GM19239 (cell line): ENCODE data around the gene PEX14.
A peak's percentile ranks its signal among the peaks of the same experiment; 100 is the strongest.
"Not testable (repeated sequence)": the region's sequence is repeated elsewhere in the genome, so short reads cannot be mapped to it uniquely, and the experiment has no call there.

Source experiments
- DNase-seq: peaks from one replicate; pipeline ENCODE4 v3.0.0; 2011; ENCODE audit warnings: low spot score; ENCODE audit not compliant: insufficient read length
- FAIRE-seq: peaks from 2 replicates; lab custom pipeline; 2011; peaks lifted over from hg19 to GRCh38; lab: Jason Lieb, UNC

Gene PEX14

DNA sequence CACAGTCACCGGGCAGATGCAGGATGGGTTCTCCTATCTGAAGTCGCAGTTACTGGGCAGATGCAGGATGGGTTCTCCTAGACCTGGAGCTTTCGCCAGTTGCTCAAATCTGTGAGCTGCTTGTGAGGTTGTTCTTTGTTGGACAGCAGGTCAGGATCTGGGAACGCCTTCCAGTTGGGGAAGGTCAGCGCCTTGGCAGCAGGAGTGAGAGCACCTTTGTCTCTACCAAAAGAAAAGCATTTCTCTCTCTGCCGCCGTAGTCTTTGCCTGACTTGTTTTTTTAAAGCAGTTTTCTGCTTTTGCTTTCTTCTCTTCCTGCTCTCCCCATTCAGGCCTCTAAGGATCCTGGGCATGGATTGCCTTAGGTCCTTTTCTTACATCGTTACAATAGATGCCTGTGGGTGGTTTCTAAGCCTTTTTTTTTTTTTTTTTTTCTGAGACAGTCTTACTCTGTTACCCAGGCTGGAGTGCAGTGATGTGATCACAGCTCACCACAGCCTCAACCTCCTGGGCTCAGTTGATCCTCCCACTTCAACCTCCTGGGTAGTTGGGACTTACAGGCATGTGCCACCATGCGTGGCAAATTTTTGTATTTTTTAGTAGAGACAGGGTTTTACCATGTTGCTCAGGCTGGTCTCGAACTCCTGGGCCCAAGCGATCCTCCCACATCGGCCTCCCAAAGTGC is 15.7 kb downstream of the PEX14 start:
- DNase-seq: no peak
- FAIRE-seq: no peak

DNA sequence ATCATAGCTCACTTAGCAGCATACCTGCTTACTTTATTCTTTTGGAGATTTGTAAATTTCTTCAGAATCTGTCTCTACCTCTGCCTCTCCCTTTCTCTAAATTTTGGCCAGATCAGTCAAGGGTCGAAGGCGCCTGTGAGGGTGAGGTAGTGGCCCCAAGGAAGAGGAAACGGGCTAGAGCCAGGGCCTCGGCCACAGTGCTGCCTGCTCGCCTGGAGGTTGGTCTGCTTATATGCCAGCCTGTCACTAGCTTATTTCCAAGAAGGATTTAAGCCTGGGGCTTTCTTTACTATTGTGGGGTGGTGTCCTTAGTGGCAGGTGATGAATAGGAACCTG is 19.6 kb downstream of the PEX14 start:
- FAIRE-seq: no peak

DNA sequence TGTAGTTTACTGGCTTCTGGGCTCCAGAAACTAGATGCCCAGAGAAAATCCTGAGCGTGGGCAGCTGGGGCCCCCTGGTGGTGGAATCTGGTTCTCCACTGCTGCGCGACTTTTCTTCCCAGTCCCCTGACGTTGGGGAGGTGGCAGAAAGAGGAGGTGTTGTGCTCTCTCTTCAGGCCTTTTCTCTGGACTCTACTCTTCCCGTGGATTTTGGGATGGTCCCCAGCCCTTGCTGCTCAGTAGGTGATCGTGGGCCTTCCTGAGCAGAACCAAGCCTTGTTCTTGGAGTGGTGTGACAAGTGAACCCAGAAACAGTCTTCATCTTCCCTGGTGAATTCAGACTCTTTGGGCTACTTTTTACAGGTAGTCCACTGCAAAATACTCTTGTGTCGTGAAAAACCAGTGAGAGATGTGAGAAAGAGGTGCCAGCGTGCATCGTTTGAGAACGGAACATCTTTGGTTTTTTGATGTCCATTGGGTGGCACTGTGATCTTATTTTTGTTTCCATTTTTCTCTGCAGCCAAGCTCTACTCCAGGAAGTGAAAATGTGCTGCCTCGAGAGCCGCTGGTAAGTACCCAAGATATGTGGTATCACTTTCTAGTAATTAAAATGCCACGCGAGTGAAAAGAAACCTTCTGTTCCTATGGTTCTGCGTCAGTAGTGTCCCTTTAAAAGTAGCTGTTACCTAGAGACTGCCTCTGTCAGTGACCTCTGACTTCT is 20.2 kb downstream of the PEX14 start:
- DNase-seq (peak; percentile 69), FAIRE-seq (peak; percentile 95)

More for the DNA sequence above, 19.6 kb downstream of the PEX14 start:
- DNase-seq: no peak

- FAIRE-seq (no peak), DNase-seq (no peak)
Measured at GRCh38 chr1:10495475-10495817, 20.7 kb downstream of the PEX14 start.

DNA sequence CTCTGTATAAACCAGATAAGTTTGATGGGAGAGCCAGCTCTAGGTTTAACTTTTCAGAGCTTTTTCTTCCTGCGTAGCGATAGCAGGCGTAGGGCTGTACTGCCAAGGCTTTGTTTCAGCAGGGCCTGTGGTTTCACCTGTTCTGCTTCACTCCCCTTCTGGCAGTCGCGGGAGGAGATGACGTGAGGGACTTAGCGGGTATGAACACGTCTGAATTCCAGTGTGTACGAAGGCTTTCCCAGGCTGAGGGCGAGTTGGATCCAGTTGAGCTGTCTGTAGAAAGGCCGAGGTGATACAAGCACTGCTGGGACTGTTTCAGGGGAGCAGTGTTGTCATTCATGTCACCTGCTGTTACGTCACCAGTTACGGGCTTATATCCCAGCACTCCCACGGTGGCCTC is 21.2 kb downstream of the PEX14 start:
- no peak for FAIRE-seq

DNA sequence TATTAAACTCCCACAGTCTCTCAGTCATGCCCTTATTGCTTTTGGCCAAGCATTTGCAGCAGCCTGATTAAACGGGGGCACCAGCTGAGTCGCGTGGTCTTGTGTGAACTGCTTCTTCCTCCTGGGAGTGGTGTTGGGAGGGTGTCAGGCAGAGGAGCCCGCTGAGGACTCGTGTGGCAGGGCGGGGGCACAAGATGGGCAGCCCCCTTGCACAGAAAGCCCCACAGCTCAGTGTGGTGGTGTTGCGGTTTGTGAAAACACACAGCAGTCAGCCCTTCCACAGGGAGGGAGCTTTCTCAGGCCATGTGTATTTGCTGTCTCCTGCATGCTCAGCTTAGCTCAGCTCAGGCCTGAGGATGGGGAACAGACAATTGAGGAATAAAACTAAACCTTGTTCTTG is 22.4 kb downstream of the PEX14 start:
- DNase-seq (no peak), FAIRE-seq (no peak)

More for the DNA sequence above, 21.2 kb downstream of the PEX14 start:
- no peak for DNase-seq

GRCh38 chr1:10498231-10498630 is 23.5 kb downstream of the PEX14 start:
- DNase-seq (no peak), FAIRE-seq (peak; percentile 84)

- no peak for FAIRE-seq
- no peak for DNase-seq
Measured at GRCh38 chr1:10502206-10502605, 27.5 kb downstream of the PEX14 start.

GRCh38 chr1:10504249-10504648 is 29.5 kb downstream of the PEX14 start:
- DNase-seq (no peak), FAIRE-seq (no peak)

DNA sequence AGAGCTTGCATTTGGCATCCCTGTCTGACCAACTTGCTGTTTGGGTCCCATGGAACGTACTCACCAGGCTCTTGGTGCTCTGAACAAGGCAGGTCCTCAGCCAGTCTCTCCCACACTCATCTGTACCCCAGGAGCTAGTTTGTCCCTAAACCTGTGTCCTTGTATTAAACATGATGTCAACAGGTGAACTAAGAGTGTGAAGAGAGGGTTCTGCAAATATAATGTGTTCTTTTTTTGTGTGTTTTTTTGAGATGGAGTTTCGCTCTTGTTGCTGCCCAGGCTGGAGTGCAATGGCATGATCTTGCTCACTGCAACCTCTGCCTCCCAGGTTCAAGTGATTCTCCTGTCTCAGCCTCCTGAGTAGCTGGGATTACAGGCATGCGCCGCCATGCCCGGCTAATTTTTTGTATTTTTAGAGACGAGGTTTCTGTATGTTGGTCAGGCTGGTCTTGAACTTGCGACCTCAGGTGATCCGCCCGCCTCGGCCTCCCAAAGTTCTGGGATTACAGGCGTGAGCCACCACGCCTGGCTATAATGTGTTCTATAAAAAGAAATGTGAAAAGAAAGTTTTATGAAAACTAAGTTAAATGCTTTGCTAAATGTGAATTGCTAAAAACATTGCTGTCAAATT is 31.4 kb downstream of the PEX14 start:
- FAIRE-seq, DNase-seq: not testable (repeated sequence)

- DNase-seq: no peak
Measured at GRCh38 chr1:10506677-10507047, 31.9 kb downstream of the PEX14 start.

DNA sequence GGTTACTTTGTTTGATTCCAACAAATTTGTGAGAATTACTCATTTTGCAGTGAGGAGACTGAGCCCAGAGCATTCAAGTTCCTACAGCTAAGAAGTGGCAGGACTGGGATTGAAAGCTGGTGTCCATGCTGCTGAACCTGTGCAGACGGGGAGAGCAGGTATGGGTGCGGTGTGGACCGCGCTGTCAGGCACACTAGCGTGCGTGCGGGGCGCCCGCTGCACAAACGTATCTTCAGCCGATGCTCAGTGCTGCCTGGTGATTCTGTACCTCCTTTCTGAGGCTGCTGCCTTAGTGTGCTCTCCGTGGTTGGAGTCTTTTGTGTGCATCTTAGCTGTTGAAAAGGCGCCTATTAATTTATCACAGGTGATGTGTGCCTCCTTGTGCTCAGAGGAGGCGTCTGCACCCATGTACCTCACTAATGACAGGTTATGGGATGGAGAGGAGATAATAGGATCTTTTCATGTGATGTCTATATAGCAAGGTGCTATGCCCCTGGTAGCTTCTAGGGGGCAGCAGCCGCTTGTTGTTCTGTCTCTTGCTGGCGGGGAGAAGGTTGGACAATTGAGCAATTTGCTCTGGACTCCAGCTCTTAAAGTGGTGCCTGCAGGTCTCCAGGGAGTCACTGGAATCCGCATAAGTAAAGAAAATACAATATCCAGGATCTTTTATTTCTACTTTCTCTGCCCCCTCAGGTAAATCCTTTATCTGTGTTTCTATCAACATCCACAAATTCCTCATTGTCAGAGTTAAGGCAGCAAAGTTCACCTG is 32.5 kb downstream of the PEX14 start:
- peak; percentile 52 for DNase-seq
- FAIRE-seq: peak; percentile 98

More at GRCh38 chr1:10506677-10507047, 31.9 kb downstream of the PEX14 start:
- no peak for FAIRE-seq

GRCh38 chr1:10508511-10508951 is 33.8 kb downstream of the PEX14 start:
- DNase-seq: no peak

DNA sequence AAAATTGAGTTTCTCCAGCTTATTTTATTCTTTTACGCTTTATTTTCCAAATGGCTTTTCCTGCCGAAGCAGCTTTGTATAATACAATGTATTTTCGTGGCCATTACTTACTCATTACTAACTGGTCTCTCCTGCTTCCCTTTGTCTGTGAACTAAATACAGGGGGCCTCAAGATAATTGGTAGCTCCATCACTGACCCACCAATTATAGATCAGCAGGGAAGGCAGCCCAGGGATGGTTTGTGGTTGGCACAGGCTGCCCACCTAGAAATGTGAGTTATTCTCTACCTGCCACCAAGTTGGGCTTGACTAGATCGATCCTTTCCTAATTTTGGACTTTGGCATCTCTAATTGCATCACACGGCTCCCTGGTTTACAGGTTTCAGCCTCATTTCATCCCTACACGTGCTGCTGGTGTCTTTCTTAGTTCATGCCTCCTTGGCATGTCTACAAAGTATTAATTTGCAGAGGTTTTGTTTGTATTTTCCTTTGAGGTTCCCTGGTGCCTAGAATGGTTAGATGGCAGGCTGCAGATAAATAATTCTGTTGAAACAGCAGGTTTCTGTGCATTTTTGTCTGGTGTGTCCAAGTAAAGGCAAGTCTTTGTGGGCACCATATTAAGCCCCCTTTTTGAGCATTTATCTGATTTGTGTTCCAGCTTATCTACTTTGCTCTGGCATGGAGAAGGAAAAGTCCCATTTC is 35.2 kb downstream of the PEX14 start:
- no peak for DNase-seq
- FAIRE-seq: no peak

More at GRCh38 chr1:10508511-10508951, 33.8 kb downstream of the PEX14 start:
- no peak for FAIRE-seq

- peak; percentile 70 for DNase-seq
Measured at GRCh38 chr1:10510520-10511493, 36.1 kb downstream of the PEX14 start.

GRCh38 chr1:10511494-10511885 is 36.7 kb downstream of the PEX14 start:
- DNase-seq (no peak), FAIRE-seq (no peak)

More at GRCh38 chr1:10510520-10511493, 36.1 kb downstream of the PEX14 start:
- peak; percentile 97 for FAIRE-seq

- DNase-seq: no peak
- FAIRE-seq: no peak
Measured at GRCh38 chr1:10513199-10513598, 38.4 kb downstream of the PEX14 start.

DNA sequence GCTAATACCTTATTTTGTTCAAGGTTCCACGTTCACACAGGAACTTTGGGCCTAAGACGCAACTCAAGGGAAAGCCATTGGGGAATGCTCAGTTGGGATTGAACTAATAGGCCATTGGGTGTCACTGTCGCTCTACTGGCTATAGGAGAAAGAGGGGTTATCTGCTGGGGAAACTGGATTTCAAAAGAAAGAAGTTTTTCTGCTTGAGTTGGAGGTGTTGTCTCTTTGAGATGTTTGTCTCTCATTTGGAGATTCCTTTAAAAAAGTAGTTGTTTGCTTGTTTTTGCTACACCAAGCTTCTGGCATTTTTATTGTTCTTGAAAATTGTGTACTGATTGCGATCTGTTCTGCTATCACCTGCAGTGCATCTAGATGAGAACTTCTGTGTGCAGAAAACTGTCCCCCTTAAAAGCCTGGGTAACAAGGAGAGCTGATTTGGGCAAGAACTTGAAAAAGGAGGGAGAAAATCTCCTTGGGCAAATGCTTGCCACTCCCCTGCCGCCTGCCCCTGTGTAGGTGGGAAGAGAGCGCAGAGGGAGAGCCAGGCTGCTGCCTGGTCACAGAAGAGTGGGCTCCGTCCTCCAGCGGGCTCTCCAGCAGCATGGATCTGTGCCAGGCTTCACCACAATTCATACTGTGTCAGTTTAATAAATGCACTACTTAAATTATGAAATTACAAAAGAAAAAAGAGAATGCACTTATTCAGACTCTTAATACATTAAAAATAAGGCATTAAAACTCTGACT is 39.9 kb downstream of the PEX14 start:
- no peak for FAIRE-seq
- no peak for DNase-seq
